ENCODE data around the gene KIF6.

Gene KIF6

GRCh38 chr6:39330057-39330456 lies 395.2 kb downstream of the KIF6 start:
- no peak overlapping the region for H3K4me3 ChIP-seq (ENCODE audit: low read length)
- H3K9me3 ChIP-seq (replicated peaks; ENCODE audit: low read length): no peaks in the 10 kb centered on the region
- no peaks in the 10 kb centered on the region for H3K27me3 ChIP-seq (ENCODE audit: control insufficient read depth, insufficient read depth, low read length)
- no peak overlapping the region for H3K9ac ChIP-seq (ENCODE audit: low read depth, low read length)
- no peaks in the 10 kb centered on the region for H3K4me1 ChIP-seq (ENCODE audit: control insufficient read depth, insufficient read depth, low read length)
- H3K36me3 ChIP-seq (ENCODE audit: insufficient read depth, low read length): no peaks in the 10 kb centered on the region
- no peak overlapping the region for H3K4me2 ChIP-seq (ENCODE audit: low read length)

GRCh38 chr6:39328066-39328465 lies 397.1 kb downstream of the KIF6 start:
- Histone ChIP-seq H3K9ac (ENCODE audit: low read depth, low read length) (no peak overlapping the region), H3K27me3 (ENCODE audit: control insufficient read depth, insufficient read depth, low read length) (no peaks in the 10 kb centered on the region), H3K4me1 (ENCODE audit: control insufficient read depth, insufficient read depth, low read length) (no peaks in the 10 kb centered on the region), H3K9me3 (replicated peaks; ENCODE audit: low read length) (no peaks in the 10 kb centered on the region), H3K36me3 (ENCODE audit: insufficient read depth, low read length) (no peaks in the 10 kb centered on the region), H3K4me3 (ENCODE audit: low read length) (no peak overlapping the region), H3K4me2 (ENCODE audit: low read length) (no peak overlapping the region)

GRCh38 chr6:39327507-39327906 lies 397.7 kb downstream of the KIF6 start:
- H3K4me1 ChIP-seq (ENCODE audit: control insufficient read depth, insufficient read depth, low read length): no peaks in the 10 kb centered on the region
- H3K9ac ChIP-seq (ENCODE audit: low read depth, low read length): no peak overlapping the region
- no peak overlapping the region for H3K4me3 ChIP-seq (ENCODE audit: low read length)

GRCh38 chr6:39322306-39322850 lies 402.8 kb downstream of the KIF6 start, which contains the start of gene KCNK16:
Gene KCNK16, minus strand, starts transcription at chr6:39322702. Its CDS starts 162 bp downstream, at chr6:39322540.
- no peak within 1 kb of the TSS for H3K4me3 ChIP-seq (ENCODE audit: low read length)
- H3K9ac ChIP-seq (ENCODE audit: low read depth, low read length): no peak within 1 kb of the TSS
- no peaks in the 10 kb centered on the region for H3K4me1 ChIP-seq (ENCODE audit: control insufficient read depth, insufficient read depth, low read length)
- H3K4me2 ChIP-seq (ENCODE audit: low read length): no peak within 1 kb of the TSS
- no peaks in the 10 kb centered on the region for H3K27me3 ChIP-seq (ENCODE audit: control insufficient read depth, insufficient read depth, low read length)
- no peaks in the 10 kb centered on the region for H3K9me3 ChIP-seq (replicated peaks; ENCODE audit: low read length)
- H3K36me3 ChIP-seq (ENCODE audit: insufficient read depth, low read length): no peaks in the 10 kb centered on the region

More at GRCh38 chr6:39327507-39327906, 397.7 kb downstream of the KIF6 start:
- no peaks in the 10 kb centered on the region for H3K36me3 ChIP-seq (ENCODE audit: insufficient read depth, low read length)
- H3K27me3 ChIP-seq (ENCODE audit: control insufficient read depth, insufficient read depth, low read length): no peaks in the 10 kb centered on the region
- H3K9me3 ChIP-seq (replicated peaks; ENCODE audit: low read length): no peaks in the 10 kb centered on the region
- no peak overlapping the region for H3K4me2 ChIP-seq (ENCODE audit: low read length)

- H3K4me1 ChIP-seq (ENCODE audit: control insufficient read depth, insufficient read depth, low read length): no peaks in the 10 kb centered on the region
- no peaks in the 10 kb centered on the region for H3K9me3 ChIP-seq (replicated peaks; ENCODE audit: low read length)
- H3K4me3 ChIP-seq (ENCODE audit: low read length): no peak overlapping the region
- H3K9ac ChIP-seq (ENCODE audit: low read depth, low read length): no peak overlapping the region
- no peaks in the 10 kb centered on the region for H3K36me3 ChIP-seq (ENCODE audit: insufficient read depth, low read length)
- H3K4me2 ChIP-seq (ENCODE audit: low read length): no peak overlapping the region
- no peaks in the 10 kb centered on the region for H3K27me3 ChIP-seq (ENCODE audit: control insufficient read depth, insufficient read depth, low read length)
These were observed 403.4 kb downstream of the KIF6 start for GRCh38 chr6:39321761-39322160.

GRCh38 chr6:39320363-39320984 lies 404.7 kb downstream of the KIF6 start:
- no peak overlapping the region for H3K4me3 ChIP-seq (ENCODE audit: low read length)
- peaks cover under 1% of the 10 kb centered on the region for H3K27me3 ChIP-seq (ENCODE audit: control insufficient read depth, insufficient read depth, low read length)
- H3K4me1 ChIP-seq (ENCODE audit: control insufficient read depth, insufficient read depth, low read length): no peaks in the 10 kb centered on the region
- no peak overlapping the region for H3K9ac ChIP-seq (ENCODE audit: low read depth, low read length)
- H3K4me2 ChIP-seq (ENCODE audit: low read length): no peak overlapping the region
- H3K9me3 ChIP-seq (replicated peaks; ENCODE audit: low read length): no peaks in the 10 kb centered on the region
- H3K36me3 ChIP-seq (ENCODE audit: insufficient read depth, low read length): no peaks in the 10 kb centered on the region

- Histone ChIP-seq H3K4me3 (ENCODE audit: low read length) (no peak overlapping the region), H3K9ac (ENCODE audit: low read depth, low read length) (no peak overlapping the region), H3K36me3 (ENCODE audit: insufficient read depth, low read length) (no peaks in the 10 kb centered on the region), H3K4me1 (ENCODE audit: control insufficient read depth, insufficient read depth, low read length) (no peaks in the 10 kb centered on the region), H3K4me2 (ENCODE audit: low read length) (no peak overlapping the region), H3K27me3 (ENCODE audit: control insufficient read depth, insufficient read depth, low read length) (peaks cover 8% of the 10 kb centered on the region), H3K9me3 (replicated peaks; ENCODE audit: low read length) (no peaks in the 10 kb centered on the region)
These were observed 405.4 kb downstream of the KIF6 start for GRCh38 chr6:39319621-39320362.

- Histone ChIP-seq H3K9ac (ENCODE audit: low read depth, low read length) (no peak overlapping the region), H3K27me3 (ENCODE audit: control insufficient read depth, insufficient read depth, low read length) (peaks cover 33% of the 10 kb centered on the region), H3K4me3 (ENCODE audit: low read length) (no peak overlapping the region), H3K4me1 (ENCODE audit: control insufficient read depth, insufficient read depth, low read length) (no peaks in the 10 kb centered on the region), H3K36me3 (ENCODE audit: insufficient read depth, low read length) (no peaks in the 10 kb centered on the region), H3K9me3 (replicated peaks; ENCODE audit: low read length) (no peaks in the 10 kb centered on the region), H3K4me2 (ENCODE audit: low read length) (no peak overlapping the region)
These were observed 408.0 kb downstream of the KIF6 start for GRCh38 chr6:39317256-39317655.

GRCh38 chr6:39314273-39314795 lies 410.9 kb downstream of the KIF6 start, which contains the start of gene KCNK17:
Gene KCNK17, minus strand, starts transcription at chr6:39314419. Its CDS starts 99 bp downstream, at chr6:39314320.
- Histone ChIP-seq H3K9me3 (replicated peaks; ENCODE audit: low read length) (no peaks in the 10 kb centered on the region), H3K4me3 (ENCODE audit: low read length) (no peak within 1 kb of the TSS), H3K9ac (ENCODE audit: low read depth, low read length) (no peak within 1 kb of the TSS), H3K4me1 (ENCODE audit: control insufficient read depth, insufficient read depth, low read length) (no peaks in the 10 kb centered on the region), H3K36me3 (ENCODE audit: insufficient read depth, low read length) (no peaks in the 10 kb centered on the region), H3K27me3 (ENCODE audit: control insufficient read depth, insufficient read depth, low read length) (peaks cover 44% of the 10 kb centered on the region), H3K4me2 (ENCODE audit: low read length) (no peak within 1 kb of the TSS)

- no peaks in the 10 kb centered on the region for H3K36me3 ChIP-seq (ENCODE audit: insufficient read depth, low read length)
- no peak overlapping the region for H3K9ac ChIP-seq (ENCODE audit: low read depth, low read length)
- H3K27me3 ChIP-seq (ENCODE audit: control insufficient read depth, insufficient read depth, low read length): peaks cover 44% of the 10 kb centered on the region
- no peak overlapping the region for H3K4me2 ChIP-seq (ENCODE audit: low read length)
- no peaks in the 10 kb centered on the region for H3K9me3 ChIP-seq (replicated peaks; ENCODE audit: low read length)
- no peaks in the 10 kb centered on the region for H3K4me1 ChIP-seq (ENCODE audit: control insufficient read depth, insufficient read depth, low read length)
- H3K4me3 ChIP-seq (ENCODE audit: low read length): no peak overlapping the region
These were observed 411.5 kb downstream of the KIF6 start for GRCh38 chr6:39313526-39314272.

GRCh38 chr6:39312912-39313525 lies 412.2 kb downstream of the KIF6 start:
- H3K9me3 ChIP-seq (replicated peaks; ENCODE audit: low read length): no peaks in the 10 kb centered on the region
- H3K36me3 ChIP-seq (ENCODE audit: insufficient read depth, low read length): no peaks in the 10 kb centered on the region
- no peaks in the 10 kb centered on the region for H3K4me1 ChIP-seq (ENCODE audit: control insufficient read depth, insufficient read depth, low read length)
- peaks cover 47% of the 10 kb centered on the region for H3K27me3 ChIP-seq (ENCODE audit: control insufficient read depth, insufficient read depth, low read length)
- no peak overlapping the region for H3K4me3 ChIP-seq (ENCODE audit: low read length)
- H3K4me2 ChIP-seq (ENCODE audit: low read length): no peak overlapping the region
- no peak overlapping the region for H3K9ac ChIP-seq (ENCODE audit: low read depth, low read length)
